AG04449 (cell line): ENCODE data around the gene ABCC12.

Source experiments
- CTCF ChIA-PET: fragments of 350-600 bp; formaldehyde crosslinking; extraction: SDS; loops from one replicate; lab custom pipeline; 2021; ENCODE audit warnings: antibody characterized with exemption; lab: Yijun Ruan, JAX
- POLR2A ChIA-PET: fragments of 400-600, 350-600 bp; formaldehyde crosslinking; extraction: SDS; loops from one replicate; lab custom pipeline; 2020; ENCODE audit warnings: antibody characterized with exemption, inconsistent platforms; lab: Yijun Ruan, JAX
- DNase-seq: peaks from one replicate; pipeline ENCODE4 v3.0.0-alpha.2; 2010; ENCODE audit warnings: low read depth, low spot score
- H3K4me3 ChIP-seq: 2 replicates; pipeline ENCODE4 v1.5.1; 2011; ENCODE audit warnings: low read depth, mild to moderate bottlenecking, control low read depth, low read length
- CTCF ChIP-seq: IDR thresholded peaks from one replicate; pipeline ENCODE4 v1.5.1; 2011; ENCODE audit warnings: mild to moderate bottlenecking, moderate library complexity, low read length, control low read depth, inconsistent platforms; ENCODE audit not compliant: insufficient read depth; ENCODE audit errors: missing control alignments

The ABCC12 gene

DNA sequence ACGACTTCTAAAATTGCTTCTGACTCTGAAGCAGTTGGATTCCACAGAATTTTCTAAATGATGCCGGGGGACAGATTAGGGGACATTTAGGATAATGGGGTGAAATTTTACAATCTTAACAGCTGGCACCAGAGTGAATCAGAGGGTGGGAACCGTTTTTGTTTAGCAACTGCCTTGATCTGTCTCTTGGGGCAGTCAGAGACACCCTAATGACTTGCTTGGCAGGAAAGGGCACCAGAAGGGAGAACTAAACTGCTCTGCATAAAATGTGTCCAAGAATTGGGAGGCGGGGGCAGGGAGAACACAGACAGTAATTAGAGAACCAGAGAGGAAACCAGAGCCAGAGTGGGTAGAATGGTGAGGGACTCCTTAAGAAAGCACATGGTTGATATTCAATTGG, 6.1 kb upstream of the ABCC12 start:
- ChIA-PET CTCF (interaction anchor here (3.2 to 18.2 kb wide), 2 partner anchors 1018 to 1124 kb away, joined by 11 to 322 read pairs; partner anchors contain the start of gene NETO2), POLR2A (no interaction called here)
- no peak for TF ChIP-seq CTCF
- H3K4me3 ChIP-seq, result no peak overlapping the region
- no peak for DNase-seq

GRCh38 chr16:48160575-48160974, 4.8 kb upstream of the ABCC12 start:
- CTCF ChIA-PET, result interaction anchor here (1.3 to 18.2 kb wide), 3 partner anchors 1017 to 1212 kb away, joined by 3 to 322 read pairs (median 11); partner anchors contain the start of gene NETO2
- no peak for TF ChIP-seq CTCF
- POLR2A ChIA-PET, result interaction anchor here (1.2 kb wide), 1 partner anchor 699 kb away, joined by 3 read pairs; the partner anchor contains the start of genes ITFG1 and PHKB
- no peak for DNase-seq
- no peak overlapping the region for H3K4me3 ChIP-seq

GRCh38 chr16:48158296-48158695, 2.5 kb upstream of the ABCC12 start:
- ChIA-PET CTCF (interaction anchor here (1.0 to 18.2 kb wide), 11 partner anchors 32 to 1045 kb away, joined by 3 to 322 read pairs (median 5); partner anchors contain the start of gene NETO2), POLR2A (no interaction called here)
- no peak for TF ChIP-seq CTCF
- DNase-seq, result peak; percentile 12
- H3K4me3 ChIP-seq, result no peak overlapping the region

- POLR2A ChIA-PET, result no interaction called here
- no peak for TF ChIP-seq CTCF
- CTCF ChIA-PET, result interaction anchor here (1.1 to 18.2 kb wide), 18 partner anchors 10 to 1211 kb away, joined by 3 to 322 read pairs (median 5); partner anchors contain the start of gene NETO2
- no peak for DNase-seq
- H3K4me3 ChIP-seq, result no peak overlapping the region
Observed at GRCh38 chr16:48157794-48158193, 2.0 kb upstream of the ABCC12 start.

DNA sequence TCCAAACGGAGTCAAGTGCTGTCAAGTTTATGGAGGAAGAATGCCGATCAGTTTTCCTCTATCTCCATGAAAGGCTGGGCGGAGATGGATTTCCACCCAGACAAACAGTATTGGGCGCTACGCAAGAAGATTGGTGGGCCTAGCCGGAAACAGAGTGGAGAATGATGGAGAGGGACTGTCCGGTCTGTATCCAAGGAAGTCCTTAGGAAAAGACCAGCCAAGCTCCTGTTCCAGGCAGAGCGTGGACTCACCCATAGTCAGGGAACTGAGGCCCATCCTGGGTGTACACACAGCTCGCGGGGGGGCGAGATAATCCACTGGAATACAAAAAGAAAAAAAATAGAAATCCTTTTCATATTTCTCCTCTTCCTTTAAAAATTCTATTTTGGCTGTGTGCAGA, 1.5 kb upstream of the ABCC12 start:
- no peak for TF ChIP-seq CTCF
- no peak overlapping the region for H3K4me3 ChIP-seq
- DNase-seq, result no peak
- POLR2A ChIA-PET, result no interaction called here
- CTCF ChIA-PET, result interaction anchor here (0.7 to 18.2 kb wide), 26 partner anchors 8 to 1210 kb away, joined by 3 to 322 read pairs (median 5); partner anchors contain the start of gene NETO2

DNA sequence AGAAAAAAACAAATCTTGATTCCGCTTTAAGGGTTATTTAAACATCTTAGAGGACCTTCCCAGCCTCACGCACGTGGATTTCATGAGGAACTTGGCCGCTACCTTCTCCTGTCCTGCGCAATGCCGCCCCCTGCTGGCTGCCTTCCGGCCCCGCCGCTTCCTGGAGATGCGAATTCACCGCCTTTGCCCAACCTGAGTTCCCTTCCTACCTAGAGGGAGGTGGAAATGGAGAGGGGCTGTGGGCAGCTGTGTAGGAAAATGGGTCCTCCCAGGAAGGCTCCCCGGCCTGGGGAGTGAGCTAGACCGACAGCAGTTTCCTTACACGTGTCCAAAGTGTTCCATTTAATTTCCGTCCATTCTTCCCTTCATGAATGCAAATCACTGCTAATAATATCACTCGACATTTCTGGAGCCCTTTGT, 1.0 kb upstream of the ABCC12 start:
- peak; percentile 95 for TF ChIP-seq CTCF
- H3K4me3 ChIP-seq, result no peak overlapping the region; the same call in 1 of the 2 replicates
- peak; percentile 16 for DNase-seq
- ChIA-PET POLR2A (no interaction called here), CTCF (interaction anchor here (0.7 to 18.2 kb wide), 29 partner anchors 8 to 1210 kb away, joined by 3 to 322 read pairs (median 5); partner anchors contain the start of gene NETO2)
